Nephron (organoid): ENCODE data around the gene ADAP1.

ENCODE experiments used
- H3K27ac Mint-ChIP-seq, 3 experiments: 2 replicates each; pipeline ENCODE4 v1.8.0; 2020; ENCODE audit warnings: mixed read lengths in 3 of 3, mild to moderate bottlenecking in 2 of 3, moderate library complexity in 1 of 3
- H3K27me3 Mint-ChIP-seq: 2 replicates; pipeline ENCODE4 v1.8.0; 2021; ENCODE audit warnings: low read depth, mild to moderate bottlenecking, moderate library complexity, mixed read lengths
- H3K36me3 Mint-ChIP-seq: 2 replicates; pipeline ENCODE4 v1.8.0; 2020; ENCODE audit warnings: low read depth, mixed read lengths
- H3K4me1 Mint-ChIP-seq: 2 replicates; pipeline ENCODE4 v1.8.0; 2020; ENCODE audit warnings: mixed read lengths
- H3K4me3 Mint-ChIP-seq, 3 experiments: 2 replicates each; pipeline ENCODE4 v1.8.0; 2020; ENCODE audit warnings: mild to moderate bottlenecking in 3 of 3, mixed read lengths in 3 of 3, moderate library complexity in 2 of 3
- H3K9me3 Mint-ChIP-seq: 2 replicates; pipeline ENCODE4 v1.8.0; 2020; ENCODE audit warnings: mixed read lengths
- CTCF ChIP-seq, 3 experiments: fragments of 200-600 bp; sonication (generic); IDR thresholded peaks; one replicate each; pipeline ENCODE4 v1.5.0; 2021; ENCODE audit warnings: antibody characterized with exemption in 3 of 3; ENCODE audit not compliant: unreplicated experiment in 3 of 3

Gene ADAP1

GRCh38 chr7:897771-898376, 56.6 kb downstream of the ADAP1 start:
- H3K36me3 Mint-ChIP-seq = peaks cover 24% of the 10 kb centered on the region
- no peaks in the 10 kb centered on the region for H3K4me1 Mint-ChIP-seq
- H3K27me3 Mint-ChIP-seq = peaks cover 7% of the 10 kb centered on the region
- no peak overlapping the region for H3K27ac Mint-ChIP-seq
- H3K9me3 Mint-ChIP-seq = no peaks in the 10 kb centered on the region
- H3K4me3 Mint-ChIP-seq = no peak overlapping the region
- no peak for TF ChIP-seq CTCF (IDR thresholded peaks at IDR 0.05; ENCODE audit: unreplicated experiment in 3 of 3)

GRCh38 chr7:897086-897485, 57.4 kb downstream of the ADAP1 start:
- no peak for TF ChIP-seq CTCF (IDR thresholded peaks at IDR 0.05; ENCODE audit: unreplicated experiment in 3 of 3)
- Mint-ChIP-seq H3K4me3 (no peak overlapping the region), H3K4me1 (no peaks in the 10 kb centered on the region), H3K27me3 (no peaks in the 10 kb centered on the region), H3K36me3 (peaks cover 32% of the 10 kb centered on the region), H3K27ac (no peak overlapping the region), H3K9me3 (no peaks in the 10 kb centered on the region)

- H3K4me1 Mint-ChIP-seq = no peaks in the 10 kb centered on the region
- no peak overlapping the region for H3K27ac Mint-ChIP-seq
- H3K36me3 Mint-ChIP-seq = peaks cover 33% of the 10 kb centered on the region
- TF ChIP-seq CTCF (IDR thresholded peaks at IDR 0.05; ENCODE audit: unreplicated experiment in 3 of 3) = no peak
- no peak overlapping the region for H3K4me3 Mint-ChIP-seq
- H3K27me3 Mint-ChIP-seq = no peaks in the 10 kb centered on the region
- H3K9me3 Mint-ChIP-seq = no peaks in the 10 kb centered on the region
Measured at GRCh38 chr7:896346-897075, 58.0 kb downstream of the ADAP1 start.

GRCh38 chr7:895451-896052, 58.9 kb downstream of the ADAP1 start:
- no peaks in the 10 kb centered on the region for H3K9me3 Mint-ChIP-seq
- TF ChIP-seq CTCF (IDR thresholded peaks at IDR 0.05; ENCODE audit: unreplicated experiment in 3 of 3) = no peak
- H3K27me3 Mint-ChIP-seq = no peaks in the 10 kb centered on the region
- no peak overlapping the region for H3K27ac Mint-ChIP-seq
- no peaks in the 10 kb centered on the region for H3K4me1 Mint-ChIP-seq
- peaks cover 36% of the 10 kb centered on the region for H3K36me3 Mint-ChIP-seq
- H3K4me3 Mint-ChIP-seq = no peak overlapping the region

GRCh38 chr7:894927-895450, 59.5 kb downstream of the ADAP1 start:
- no peak for TF ChIP-seq CTCF (IDR thresholded peaks at IDR 0.05; ENCODE audit: unreplicated experiment in 3 of 3)
- Mint-ChIP-seq H3K4me3 (no peak overlapping the region), H3K9me3 (no peaks in the 10 kb centered on the region), H3K27me3 (no peaks in the 10 kb centered on the region), H3K27ac (no peak overlapping the region), H3K4me1 (no peaks in the 10 kb centered on the region), H3K36me3 (peaks cover 39% of the 10 kb centered on the region)
